ENCODE data around the gene CRACDL.

The CRACDL gene

DNA sequence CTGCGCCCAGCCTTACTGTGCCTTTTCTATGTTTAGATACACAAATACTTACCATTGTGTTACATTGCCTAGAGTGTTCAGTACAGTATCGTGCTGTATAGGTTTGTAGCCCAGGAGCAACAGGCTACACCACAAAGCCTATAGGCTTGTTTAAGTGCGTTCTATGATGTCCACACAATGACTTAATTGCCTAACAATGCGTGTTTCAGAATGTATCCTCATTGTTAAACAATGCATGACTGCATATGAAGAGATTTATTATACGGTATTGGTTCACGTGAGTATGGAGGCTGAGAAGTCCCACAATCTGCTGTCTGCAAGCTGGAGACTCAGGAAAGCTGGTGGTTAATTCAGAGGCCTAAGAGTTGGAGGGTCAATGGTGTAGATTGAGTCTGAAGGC is 158.9 kb downstream of the CRACDL start:
- peak in 1 of 2 donors; percentile 84 for DNase-seq
- no peak overlapping the region for H3K4ac ChIP-seq (ENCODE audit: low read depth, low read length)
- H2AFZ ChIP-seq (ENCODE audit: insufficient read depth, low read length, poor library complexity): no peak overlapping the region
- H2AK5ac ChIP-seq (ENCODE audit: low read length): no peak overlapping the region
- H2BK12ac ChIP-seq (ENCODE audit: low read length): no peak overlapping the region
- H3K79me1 ChIP-seq (ENCODE audit: low read length): no peaks in the 10 kb centered on the region
- no peak overlapping the region for H4K12ac ChIP-seq (ENCODE audit: low read depth, low read length)
- H4K91ac ChIP-seq (ENCODE audit: low read depth, low read length): no peak overlapping the region
- H4K8ac ChIP-seq (ENCODE audit: low read depth, low read length): no peak overlapping the region
- H3K79me2 ChIP-seq (ENCODE audit: control insufficient read depth, insufficient read depth, low read length, poor library complexity): no peaks in the 10 kb centered on the region
- no peaks in the 10 kb centered on the region for H3K36me3 ChIP-seq (ENCODE audit: control insufficient read depth in 1 of 2, insufficient read depth in 2 of 2, low read length in 2 of 2)
- no CpG with 5 or more reads among the region's 6 CpGs for WGBS (ENCODE audit: extremely low coverage, insufficient coverage, insufficient read length)
- H3K27ac ChIP-seq (ENCODE audit: low read depth, low read length): no peak overlapping the region
- no peak overlapping the region for H2BK5ac ChIP-seq (ENCODE audit: low read depth, low read length, poor library complexity)
- H3K9me3 ChIP-seq (ENCODE audit: insufficient read depth, low read depth, low read length): peaks cover 2% of the 10 kb centered on the region
- no peak overlapping the region for H3K14ac ChIP-seq (ENCODE audit: low read length)
- no peak overlapping the region for H3K23ac ChIP-seq (ENCODE audit: low read length)
- no peak overlapping the region for H3K18ac ChIP-seq (ENCODE audit: low read length)
- H2BK120ac ChIP-seq (ENCODE audit: insufficient read depth, low read length, poor library complexity): no peak overlapping the region
- no peak overlapping the region for H3K4me2 ChIP-seq (ENCODE audit: low read length)
- no peak overlapping the region for H3K9ac ChIP-seq (ENCODE audit: low read length)
- H3K4me3 ChIP-seq (ENCODE audit: low read depth, low read length): no peak overlapping the region
- H3K27me3 ChIP-seq (ENCODE audit: insufficient read depth, low read length): no peaks in the 10 kb centered on the region
- H3K4me1 ChIP-seq (ENCODE audit: control insufficient read depth in 1 of 2, insufficient read depth in 2 of 2, low read length in 2 of 2): peaks cover 3 to 4% of the 10 kb centered on the region in 2 experiments

DNA sequence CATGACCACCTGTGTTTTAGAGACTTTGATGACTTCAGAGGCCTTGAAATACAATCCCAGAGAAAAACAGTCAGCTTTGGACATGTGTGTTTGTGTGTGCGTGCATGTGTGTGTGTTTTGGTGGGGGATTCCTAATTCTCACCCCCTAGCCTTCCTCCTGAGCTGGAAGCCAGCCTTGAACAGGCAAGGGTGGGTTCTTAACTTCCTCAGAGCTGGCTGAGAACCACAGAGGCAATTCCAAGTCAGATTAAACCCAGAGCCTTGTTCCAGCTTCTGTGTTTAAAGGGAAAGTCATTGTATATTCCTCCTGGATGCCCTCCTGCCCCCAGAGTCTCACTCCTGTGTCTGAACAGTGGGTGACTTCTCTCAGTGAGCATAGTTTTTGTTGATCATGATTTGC is 159.9 kb downstream of the CRACDL start:
- H2BK5ac ChIP-seq (ENCODE audit: low read depth, low read length, poor library complexity): no peak overlapping the region

DNA sequence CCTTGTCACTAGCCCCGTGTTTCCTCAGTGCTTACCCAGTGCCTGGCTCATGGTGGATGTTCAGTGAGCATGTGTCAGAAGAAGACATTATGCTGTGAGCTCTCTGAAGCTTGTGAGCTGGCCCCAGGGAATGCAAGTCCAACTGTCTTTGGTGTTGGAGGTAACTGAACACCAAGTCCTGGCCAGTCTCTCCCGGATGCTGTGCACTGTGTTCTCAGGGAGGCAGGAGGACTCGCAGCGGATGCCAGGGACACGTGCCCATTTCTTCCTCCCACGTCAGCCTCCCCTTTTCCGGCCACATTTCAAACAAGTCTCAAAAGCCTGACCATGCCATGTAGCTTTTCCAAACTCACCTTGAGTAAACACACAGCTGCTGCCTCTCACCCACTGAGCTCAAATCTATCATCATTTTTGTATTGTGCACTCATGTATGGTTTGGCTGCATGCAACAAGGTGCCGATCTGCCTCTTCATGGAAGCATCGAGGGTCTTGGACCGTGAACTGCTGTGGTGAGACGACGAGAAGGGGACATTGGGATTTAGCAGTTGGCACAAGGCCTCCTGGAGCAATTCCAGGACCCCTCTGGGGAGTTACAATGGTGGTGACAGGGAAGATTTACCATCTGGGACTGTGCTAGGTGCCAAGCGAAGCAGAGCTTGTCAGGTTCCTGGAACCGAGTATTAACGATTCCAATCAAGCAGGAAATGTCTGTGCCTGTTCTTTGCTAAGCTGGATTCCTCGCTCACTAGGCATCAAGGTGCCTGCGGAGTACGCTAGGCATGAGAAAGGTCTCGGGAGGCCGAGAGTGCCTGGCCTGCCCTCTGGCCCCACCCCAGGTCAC is 160.7 kb downstream of the CRACDL start:
- no peak for DNase-seq
- Histone ChIP-seq H3K9me3 (ENCODE audit: insufficient read depth, low read depth, low read length) (peaks cover 2% of the 10 kb centered on the region), H3K36me3 (ENCODE audit: control insufficient read depth in 1 of 2, insufficient read depth in 2 of 2, low read length in 2 of 2) (no peaks in the 10 kb centered on the region), H2BK5ac (ENCODE audit: low read depth, low read length, poor library complexity) (no peak overlapping the region), H3K23ac (ENCODE audit: low read length) (no peak overlapping the region), H4K91ac (ENCODE audit: low read depth, low read length) (no peak overlapping the region), H3K79me1 (ENCODE audit: low read length) (no peaks in the 10 kb centered on the region), H2BK120ac (ENCODE audit: insufficient read depth, low read length, poor library complexity) (no peak overlapping the region), H2BK12ac (ENCODE audit: low read length) (no peak overlapping the region), H3K9ac (ENCODE audit: low read length) (no peak overlapping the region), H3K4me3 (ENCODE audit: low read depth, low read length) (no peak overlapping the region), H3K4ac (ENCODE audit: low read depth, low read length) (no peak overlapping the region), H3K4me1 (ENCODE audit: control insufficient read depth in 1 of 2, insufficient read depth in 2 of 2, low read length in 2 of 2) (peaks cover 3 to 4% of the 10 kb centered on the region in 2 experiments), H3K27ac (ENCODE audit: low read depth, low read length) (no peak overlapping the region), H4K8ac (ENCODE audit: low read depth, low read length) (no peak overlapping the region), H2AK5ac (ENCODE audit: low read length) (no peak overlapping the region), H2AFZ (ENCODE audit: insufficient read depth, low read length, poor library complexity) (no peak overlapping the region), H3K18ac (ENCODE audit: low read length) (no peak overlapping the region), H3K79me2 (ENCODE audit: control insufficient read depth, insufficient read depth, low read length, poor library complexity) (no peaks in the 10 kb centered on the region), H3K14ac (ENCODE audit: low read length) (no peak overlapping the region), H4K12ac (ENCODE audit: low read depth, low read length) (no peak overlapping the region), H3K4me2 (ENCODE audit: low read length) (no peak overlapping the region), H3K27me3 (ENCODE audit: insufficient read depth, low read length) (no peaks in the 10 kb centered on the region)
- no CpG with 5 or more reads among the region's 20 CpGs for WGBS (ENCODE audit: extremely low coverage, insufficient coverage, insufficient read length)

More for the DNA sequence above, 159.9 kb downstream of the CRACDL start:
- no peak overlapping the region for H4K8ac ChIP-seq (ENCODE audit: low read depth, low read length)
- H2BK120ac ChIP-seq (ENCODE audit: insufficient read depth, low read length, poor library complexity): no peak overlapping the region
- H4K12ac ChIP-seq (ENCODE audit: low read depth, low read length): no peak overlapping the region
- no peak overlapping the region for H3K14ac ChIP-seq (ENCODE audit: low read length)
- H3K4me3 ChIP-seq (ENCODE audit: low read depth, low read length): no peak overlapping the region
- H2BK12ac ChIP-seq (ENCODE audit: low read length): no peak overlapping the region
- H3K79me2 ChIP-seq (ENCODE audit: control insufficient read depth, insufficient read depth, low read length, poor library complexity): no peaks in the 10 kb centered on the region
- no peak for DNase-seq
- no peaks in the 10 kb centered on the region for H3K36me3 ChIP-seq (ENCODE audit: control insufficient read depth in 1 of 2, insufficient read depth in 2 of 2, low read length in 2 of 2)
- H3K4ac ChIP-seq (ENCODE audit: low read depth, low read length): no peak overlapping the region
- H3K4me1 ChIP-seq (ENCODE audit: control insufficient read depth in 1 of 2, insufficient read depth in 2 of 2, low read length in 2 of 2): peaks cover 3 to 4% of the 10 kb centered on the region in 2 experiments
- WGBS (ENCODE audit: extremely low coverage, insufficient coverage, insufficient read length): no CpG with 5 or more reads among the region's 1 CpG
- H3K23ac ChIP-seq (ENCODE audit: low read length): no peak overlapping the region
- no peak overlapping the region for H3K18ac ChIP-seq (ENCODE audit: low read length)
- H3K27ac ChIP-seq (ENCODE audit: low read depth, low read length): no peak overlapping the region
- no peak overlapping the region for H4K91ac ChIP-seq (ENCODE audit: low read depth, low read length)
- H3K9me3 ChIP-seq (ENCODE audit: insufficient read depth, low read depth, low read length): peaks cover 2% of the 10 kb centered on the region
- H3K4me2 ChIP-seq (ENCODE audit: low read length): no peak overlapping the region
- no peak overlapping the region for H3K9ac ChIP-seq (ENCODE audit: low read length)
- H2AK5ac ChIP-seq (ENCODE audit: low read length): no peak overlapping the region
- no peak overlapping the region for H2AFZ ChIP-seq (ENCODE audit: insufficient read depth, low read length, poor library complexity)
- H3K27me3 ChIP-seq (ENCODE audit: insufficient read depth, low read length): no peaks in the 10 kb centered on the region
- H3K79me1 ChIP-seq (ENCODE audit: low read length): no peaks in the 10 kb centered on the region

DNA sequence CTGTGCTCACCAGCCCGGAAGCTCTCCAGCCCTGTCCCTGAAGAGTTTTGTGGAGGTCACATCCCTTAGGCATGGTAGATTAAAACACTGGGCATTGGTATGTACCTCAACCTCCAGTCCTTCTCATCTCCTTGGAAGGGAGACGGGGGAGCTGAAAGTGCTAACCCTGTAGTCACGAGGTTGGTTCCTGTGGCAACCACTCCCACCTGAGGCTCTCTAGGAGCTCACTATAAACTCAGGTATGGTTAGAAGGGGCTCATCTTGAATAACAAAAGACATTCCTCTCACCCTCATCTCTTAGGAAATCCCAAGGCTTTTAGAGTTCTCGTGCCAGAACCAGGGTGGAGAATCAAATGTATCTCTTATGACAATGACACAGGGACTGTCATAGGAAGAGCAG is 162.1 kb downstream of the CRACDL start:
- H3K4me2 ChIP-seq (ENCODE audit: low read length): no peak overlapping the region
- no peak overlapping the region for H2AFZ ChIP-seq (ENCODE audit: insufficient read depth, low read length, poor library complexity)
- H3K9me3 ChIP-seq (ENCODE audit: insufficient read depth, low read depth, low read length): peaks cover 2% of the 10 kb centered on the region
- no peak overlapping the region for H2BK5ac ChIP-seq (ENCODE audit: low read depth, low read length, poor library complexity)
- no peak overlapping the region for H3K4me3 ChIP-seq (ENCODE audit: low read depth, low read length)
- H3K79me1 ChIP-seq (ENCODE audit: low read length): peaks cover 2% of the 10 kb centered on the region
- H3K79me2 ChIP-seq (ENCODE audit: control insufficient read depth, insufficient read depth, low read length, poor library complexity): no peaks in the 10 kb centered on the region
- no peak overlapping the region for H4K12ac ChIP-seq (ENCODE audit: low read depth, low read length)
- no peak for DNase-seq
- no peaks in the 10 kb centered on the region for H3K27me3 ChIP-seq (ENCODE audit: insufficient read depth, low read length)
- WGBS (ENCODE audit: extremely low coverage, insufficient coverage, insufficient read length): no CpG with 5 or more reads among the region's 4 CpGs
- H3K14ac ChIP-seq (ENCODE audit: low read length): no peak overlapping the region
- no peak overlapping the region for H2AK5ac ChIP-seq (ENCODE audit: low read length)
- H3K18ac ChIP-seq (ENCODE audit: low read length): no peak overlapping the region
- H2BK120ac ChIP-seq (ENCODE audit: insufficient read depth, low read length, poor library complexity): no peak overlapping the region
- no peak overlapping the region for H3K9ac ChIP-seq (ENCODE audit: low read length)
- peaks cover 3 to 9% of the 10 kb centered on the region in 2 experiments for H3K4me1 ChIP-seq (ENCODE audit: control insufficient read depth in 1 of 2, insufficient read depth in 2 of 2, low read length in 2 of 2)
- no peak overlapping the region for H3K23ac ChIP-seq (ENCODE audit: low read length)
- no peak overlapping the region for H4K8ac ChIP-seq (ENCODE audit: low read depth, low read length)
- no peak overlapping the region for H3K4ac ChIP-seq (ENCODE audit: low read depth, low read length)
- no peak overlapping the region for H4K91ac ChIP-seq (ENCODE audit: low read depth, low read length)
- no peaks in the 10 kb centered on the region for H3K36me3 ChIP-seq (ENCODE audit: control insufficient read depth in 1 of 2, insufficient read depth in 2 of 2, low read length in 2 of 2)
- H3K27ac ChIP-seq (ENCODE audit: low read depth, low read length): no peak overlapping the region
- H2BK12ac ChIP-seq (ENCODE audit: low read length): no peak overlapping the region
